Astrocyte (in vitro differentiated cells and primary cell): ENCODE results near the gene SYNRG. TPM values are rescaled to one million over a fixed set of nuclear protein-coding genes. Genes with fewer than 3 reads are reported as not detected.
"Not testable (repeated sequence)": the region's sequence is repeated elsewhere in the genome, so short reads cannot be mapped to it uniquely, and the experiment has no call there.

ENCODE experiments used
- DNase-seq: peaks from one replicate; pipeline ENCODE4 v3.0.0-alpha.2; 2010; ENCODE audit warnings: low read depth
- FAIRE-seq: peaks from 2 replicates; lab custom pipeline; 2011; peaks lifted over from hg19 to GRCh38; lab: Jason Lieb, UNC
- H2AFZ ChIP-seq: 2 replicates; pipeline ENCODE4 v1.6.0; 2012; ENCODE audit warnings: low read depth, low read length, inconsistent platforms
- H3K27ac ChIP-seq: 2 replicates; pipeline ENCODE4 v1.5.1; 2011; ENCODE audit warnings: low read depth, low read length, inconsistent platforms
- H3K27me3 ChIP-seq: 2 replicates; pipeline ENCODE4 v1.6.0; 2011; ENCODE audit warnings: low read length, inconsistent platforms; ENCODE audit not compliant: insufficient read depth
- H3K36me3 ChIP-seq: 2 replicates; pipeline ENCODE4 v1.5.1; 2011; ENCODE audit warnings: low read length, inconsistent platforms; ENCODE audit not compliant: insufficient read depth
- H3K4me1 ChIP-seq: 2 replicates; pipeline ENCODE4 v1.5.1; 2011; ENCODE audit warnings: low read length, inconsistent platforms; ENCODE audit not compliant: insufficient read depth
- H3K4me2 ChIP-seq: 2 replicates; pipeline ENCODE4 v1.6.0; 2012; ENCODE audit warnings: low read length, inconsistent platforms
- H3K4me3 ChIP-seq: 2 replicates; pipeline ENCODE4 v1.5.1; 2011; ENCODE audit warnings: low read depth, mild to moderate bottlenecking, low read length, inconsistent platforms; ENCODE audit not compliant: insufficient read depth
- H3K79me2 ChIP-seq: 2 replicates; pipeline ENCODE4 v1.6.0; 2012; ENCODE audit warnings: mild to moderate bottlenecking, low read length, inconsistent platforms; ENCODE audit not compliant: insufficient read depth
- H3K9ac ChIP-seq: 2 replicates; pipeline ENCODE4 v1.6.0; 2012; ENCODE audit warnings: mild to moderate bottlenecking, low read length, inconsistent platforms
- H3K9me3 ChIP-seq: 2 replicates; pipeline ENCODE4 v1.5.1; 2012; ENCODE audit warnings: low read depth, mild to moderate bottlenecking, low read length, inconsistent platforms; ENCODE audit not compliant: insufficient read depth
- H4K20me1 ChIP-seq: 2 replicates; pipeline ENCODE4 v1.6.0; 2012; ENCODE audit warnings: low read length, inconsistent platforms; ENCODE audit not compliant: insufficient read depth
- H3K27ac Mint-ChIP-seq: one replicate; pipeline ENCODE4 v1.8.0; 2021; ENCODE audit warnings: mild to moderate bottlenecking, mixed read lengths; ENCODE audit not compliant: unreplicated experiment
- H3K27me3 Mint-ChIP-seq: one replicate; pipeline ENCODE4 v1.8.0; 2021; ENCODE audit warnings: low read depth, mixed read lengths; ENCODE audit not compliant: unreplicated experiment
- H3K36me3 Mint-ChIP-seq: one replicate; pipeline ENCODE4 v1.8.0; 2021; ENCODE audit warnings: low read depth, mixed read lengths; ENCODE audit not compliant: unreplicated experiment
- H3K4me1 Mint-ChIP-seq: one replicate; pipeline ENCODE4 v1.8.0; 2021; ENCODE audit warnings: low read depth, mixed read lengths; ENCODE audit not compliant: unreplicated experiment
- H3K4me3 Mint-ChIP-seq: one replicate; pipeline ENCODE4 v1.8.0; 2021; ENCODE audit warnings: mild to moderate bottlenecking, moderate library complexity, mixed read lengths; ENCODE audit not compliant: unreplicated experiment
- H3K9me3 Mint-ChIP-seq: one replicate; pipeline ENCODE4 v1.8.0; 2021; ENCODE audit warnings: mild to moderate bottlenecking, mixed read lengths; ENCODE audit not compliant: unreplicated experiment
- EZH2 ChIP-seq: IDR thresholded peaks from 2 replicates; pipeline ENCODE4 v1.6.1; 2012; ENCODE audit warnings: mild to moderate bottlenecking, low read length, inconsistent platforms; ENCODE audit not compliant: insufficient read depth
- total RNA-seq: library from RNA; stranded (reverse); gene quantifications from 2 replicates; pipeline ENCODE4 v1.2.1, GENCODE V29; 2021
- TF ChIP-seq, protein P1 (sequence below): IDR thresholded peaks from 2 replicates; pipeline ENCODE4 v1.5.1; 2011; ENCODE audit warnings: low read depth, mild to moderate bottlenecking, inconsistent platforms, low read length, moderate library complexity; ENCODE audit not compliant: insufficient read depth

The SYNRG gene
- total RNA-seq, 1 donor from 2014 or later = 31.3 TPM

DNA sequence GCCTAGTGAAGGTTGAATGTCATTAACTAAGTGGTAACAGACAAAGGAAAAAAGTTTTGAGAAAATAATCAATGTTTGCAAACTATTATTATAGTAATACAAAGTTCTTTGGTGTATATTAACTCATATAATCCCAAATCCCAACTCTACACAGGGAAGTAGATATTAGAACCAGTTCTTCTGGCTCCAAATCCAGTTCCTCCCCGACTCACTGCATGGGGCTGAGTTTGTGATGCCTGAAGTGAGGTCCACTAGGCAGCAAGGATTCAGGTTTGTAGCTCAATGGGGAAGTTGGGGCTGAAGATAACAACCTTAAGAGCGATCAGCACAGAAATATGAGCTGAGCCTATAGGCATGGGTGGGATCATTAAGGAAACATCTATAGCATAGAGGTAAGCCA lies 5.6 kb upstream of the SYNRG start:
- FAIRE-seq = no peak
- Histone ChIP-seq H3K36me3 (peaks cover 36% of the 10 kb centered on the region), H3K27ac (peak overlapping the region; percentile 86), H3K4me1 (peaks cover 7% of the 10 kb centered on the region), H2AFZ (no peak overlapping the region), H3K9ac (peak overlapping the region; percentile 45), H3K9me3 (no peaks in the 10 kb centered on the region), H4K20me1 (no peaks in the 10 kb centered on the region), H3K27me3 (no peaks in the 10 kb centered on the region), H3K79me2 (no peaks in the 10 kb centered on the region), H3K4me3 (no peak overlapping the region), H3K4me2 (no peak overlapping the region)
- H3K4me1 Mint-ChIP-seq = peaks cover 2% of the 10 kb centered on the region
- H3K36me3 Mint-ChIP-seq = peaks cover 6% of the 10 kb centered on the region
- no peak overlapping the region for H3K4me3 Mint-ChIP-seq
- TF ChIP-seq EZH2 = no peak
- TF ChIP-seq, protein P1, sequence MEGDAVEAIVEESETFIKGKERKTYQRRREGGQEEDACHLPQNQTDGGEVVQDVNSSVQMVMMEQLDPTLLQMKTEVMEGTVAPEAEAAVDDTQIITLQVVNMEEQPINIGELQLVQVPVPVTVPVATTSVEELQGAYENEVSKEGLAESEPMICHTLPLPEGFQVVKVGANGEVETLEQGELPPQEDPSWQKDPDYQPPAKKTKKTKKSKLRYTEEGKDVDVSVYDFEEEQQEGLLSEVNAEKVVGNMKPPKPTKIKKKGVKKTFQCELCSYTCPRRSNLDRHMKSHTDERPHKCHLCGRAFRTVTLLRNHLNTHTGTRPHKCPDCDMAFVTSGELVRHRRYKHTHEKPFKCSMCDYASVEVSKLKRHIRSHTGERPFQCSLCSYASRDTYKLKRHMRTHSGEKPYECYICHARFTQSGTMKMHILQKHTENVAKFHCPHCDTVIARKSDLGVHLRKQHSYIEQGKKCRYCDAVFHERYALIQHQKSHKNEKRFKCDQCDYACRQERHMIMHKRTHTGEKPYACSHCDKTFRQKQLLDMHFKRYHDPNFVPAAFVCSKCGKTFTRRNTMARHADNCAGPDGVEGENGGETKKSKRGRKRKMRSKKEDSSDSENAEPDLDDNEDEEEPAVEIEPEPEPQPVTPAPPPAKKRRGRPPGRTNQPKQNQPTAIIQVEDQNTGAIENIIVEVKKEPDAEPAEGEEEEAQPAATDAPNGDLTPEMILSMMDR = no peak
- DNase-seq = no peak
- no peaks in the 10 kb centered on the region for H3K9me3 Mint-ChIP-seq
- H3K27ac Mint-ChIP-seq = no peak overlapping the region
- no peaks in the 10 kb centered on the region for H3K27me3 Mint-ChIP-seq

DNA sequence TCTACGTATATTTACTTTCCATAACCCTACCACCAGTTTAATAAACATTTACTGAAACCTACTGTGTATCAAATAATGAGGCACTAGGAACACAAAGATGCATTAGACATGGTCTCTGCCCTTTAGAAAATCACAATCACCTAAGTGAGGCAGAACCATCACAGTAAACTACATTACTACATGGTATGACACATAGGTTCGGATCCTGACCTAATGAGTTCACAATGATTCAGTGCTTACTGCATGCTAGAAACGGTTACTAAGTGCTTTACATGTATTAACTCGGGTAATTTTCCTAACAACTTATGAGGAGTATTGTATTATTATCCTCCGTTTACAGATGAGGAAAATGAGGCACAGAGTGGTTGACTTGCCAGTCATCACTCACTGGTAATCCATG lies 5.2 kb upstream of the SYNRG start:
- H3K27ac ChIP-seq = peak overlapping the region; percentile 86
- Mint-ChIP-seq H3K27ac (no peak overlapping the region), H3K4me3 (no peak overlapping the region), H3K4me1 (peaks cover 2% of the 10 kb centered on the region), H3K36me3 (peaks cover 6% of the 10 kb centered on the region), H3K27me3 (no peaks in the 10 kb centered on the region), H3K9me3 (no peaks in the 10 kb centered on the region)
- H3K4me3 ChIP-seq = no peak overlapping the region
- peaks cover 32% of the 10 kb centered on the region for H3K36me3 ChIP-seq
- no peaks in the 10 kb centered on the region for H3K27me3 ChIP-seq
- peaks cover 10% of the 10 kb centered on the region for H3K4me1 ChIP-seq
- no peak overlapping the region for H2AFZ ChIP-seq
- no peak overlapping the region for H3K4me2 ChIP-seq
- TF ChIP-seq EZH2 = no peak
- TF ChIP-seq, protein P1 = no peak
- DNase-seq = peak; percentile 73
- FAIRE-seq = no peak
- no peaks in the 10 kb centered on the region for H3K79me2 ChIP-seq
- no peaks in the 10 kb centered on the region for H3K9me3 ChIP-seq
- H3K9ac ChIP-seq = peak overlapping the region; percentile 45
- no peaks in the 10 kb centered on the region for H4K20me1 ChIP-seq

DNA sequence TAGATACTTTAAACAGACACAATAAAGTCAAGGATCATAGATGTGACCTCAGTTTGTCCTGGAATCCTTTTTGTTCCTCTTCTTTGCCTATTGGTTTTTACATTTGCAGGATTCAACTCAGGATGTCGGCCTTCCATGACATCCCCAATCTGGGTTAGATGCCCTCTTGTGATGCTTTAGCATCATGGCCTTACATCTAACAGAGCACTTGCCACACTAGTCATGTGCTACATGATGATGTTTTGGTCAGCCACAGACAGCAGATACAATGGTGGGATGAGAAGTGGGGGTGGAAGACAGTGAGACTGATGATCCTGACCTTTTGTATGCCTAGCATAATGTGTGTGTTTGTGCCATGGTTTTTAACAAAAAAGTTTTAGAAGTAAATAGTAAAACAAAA lies 1.8 kb upstream of the SYNRG start:
- Mint-ChIP-seq H3K4me3 (no peak overlapping the region), H3K36me3 (peaks cover 6% of the 10 kb centered on the region), H3K4me1 (peaks cover 5% of the 10 kb centered on the region), H3K27ac (peak overlapping the region; percentile 13), H3K27me3 (no peaks in the 10 kb centered on the region), H3K9me3 (no peaks in the 10 kb centered on the region)
- Histone ChIP-seq H3K27ac (no peak overlapping the region), H2AFZ (no peak overlapping the region), H3K9ac (no peak overlapping the region), H3K4me3 (no peak overlapping the region), H3K36me3 (peaks cover 20% of the 10 kb centered on the region), H3K27me3 (no peaks in the 10 kb centered on the region), H3K4me1 (peaks cover 15% of the 10 kb centered on the region), H3K79me2 (peaks cover 25% of the 10 kb centered on the region), H4K20me1 (peaks cover 1% of the 10 kb centered on the region), H3K4me2 (no peak overlapping the region), H3K9me3 (no peaks in the 10 kb centered on the region)
- DNase-seq = no peak
- TF ChIP-seq EZH2 = no peak
- TF ChIP-seq, protein P1 = no peak
- FAIRE-seq = no peak

DNA sequence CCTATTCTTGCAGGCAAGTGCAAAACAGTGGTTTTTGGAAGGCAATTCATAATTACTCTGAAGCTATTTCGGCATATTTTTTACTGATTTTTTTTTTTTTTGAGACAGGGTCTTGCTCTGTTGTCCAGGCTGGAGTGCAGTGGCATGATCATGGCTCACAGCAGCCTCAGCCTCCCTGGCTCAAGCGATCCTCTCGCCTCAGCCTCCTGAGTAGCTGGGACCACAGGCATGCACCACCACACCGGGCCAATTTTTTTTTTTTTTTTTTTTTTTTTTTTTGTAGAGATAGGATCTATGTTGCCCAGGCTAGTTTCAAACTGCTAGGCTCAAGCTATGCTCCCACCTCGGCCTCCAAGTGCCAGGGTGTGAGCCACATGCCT lies 813 bp upstream of the SYNRG start:
- peaks cover 35% of the 10 kb centered on the region for H3K79me2 ChIP-seq
- H3K27me3 Mint-ChIP-seq, H3K9me3 Mint-ChIP-seq, H3K4me1 Mint-ChIP-seq, FAIRE-seq, H3K27me3 ChIP-seq, H4K20me1 ChIP-seq, H3K9me3 ChIP-seq, H3K36me3 Mint-ChIP-seq, DNase-seq: not testable (repeated sequence)
- peak overlapping the region; percentile 92 for H3K27ac Mint-ChIP-seq
- H3K27ac ChIP-seq = peak overlapping the region; percentile 89
- H3K4me2 ChIP-seq = peak overlapping the region; percentile 82
- H3K4me1 ChIP-seq = peaks cover 14% of the 10 kb centered on the region
- H3K36me3 ChIP-seq = peaks cover 22% of the 10 kb centered on the region
- H2AFZ ChIP-seq = peak overlapping the region; percentile 39
- H3K9ac ChIP-seq = peak overlapping the region; percentile 97
- H3K4me3 Mint-ChIP-seq = peak overlapping the region; percentile 82
- H3K4me3 ChIP-seq = peak overlapping the region; percentile 89
